ENCODE data around the gene PLEKHB1.

The PLEKHB1 gene

GRCh38 chr11:73647459-73648100, 1.2 kb downstream of the PLEKHB1 start:
- Histone ChIP-seq H3K36me3 (ENCODE audit: control insufficient read depth, insufficient read depth, low read length) (no peaks in the 10 kb centered on the region), H3K9me3 (ENCODE audit: control insufficient read depth, low read length) (no peaks in the 10 kb centered on the region), H3K79me2 (no peaks in the 10 kb centered on the region), H2AFZ (peak overlapping the region; percentile 19), H3K4me1 (no peaks in the 10 kb centered on the region), H3K27me3 (ENCODE audit: control insufficient read depth, insufficient read depth, low read length) (no peaks in the 10 kb centered on the region), H3K4me2 (ENCODE audit: low read length) (peak overlapping the region; percentile 68), H3K27ac (no peak overlapping the region), H3K4me3 (ENCODE audit: low read depth, low read length) (peak overlapping the region; percentile 54), H3K9ac (no peak overlapping the region)
- no peak for TF ChIP-seq CTCF (IDR thresholded peaks at IDR 0.05)

GRCh38 chr11:73648121-73648520, 1.7 kb downstream of the PLEKHB1 start:
- Histone ChIP-seq H3K9ac (no peak overlapping the region), H3K9me3 (ENCODE audit: control insufficient read depth, low read length) (no peaks in the 10 kb centered on the region)

GRCh38 chr11:73648571-73649046, 2.2 kb downstream of the PLEKHB1 start:
- no peaks in the 10 kb centered on the region for H3K9me3 ChIP-seq (ENCODE audit: control insufficient read depth, low read length)
- no peaks in the 10 kb centered on the region for H3K79me2 ChIP-seq
- H3K27ac ChIP-seq: no peak overlapping the region
- TF ChIP-seq CTCF (IDR thresholded peaks at IDR 0.05): no peak
- H3K4me1 ChIP-seq: no peaks in the 10 kb centered on the region
- H3K27me3 ChIP-seq (ENCODE audit: control insufficient read depth, insufficient read depth, low read length): no peaks in the 10 kb centered on the region
- no peak overlapping the region for H3K4me3 ChIP-seq (ENCODE audit: low read depth, low read length)
- H2AFZ ChIP-seq: no peak overlapping the region
- no peak overlapping the region for H3K4me2 ChIP-seq (ENCODE audit: low read length)
- no peak overlapping the region for H3K9ac ChIP-seq
- no peaks in the 10 kb centered on the region for H3K36me3 ChIP-seq (ENCODE audit: control insufficient read depth, insufficient read depth, low read length)

More at GRCh38 chr11:73648121-73648520, 1.7 kb downstream of the PLEKHB1 start:
- no peak for TF ChIP-seq CTCF (IDR thresholded peaks at IDR 0.05)
- Histone ChIP-seq H3K4me2 (ENCODE audit: low read length) (peak overlapping the region; percentile 68), H3K4me3 (ENCODE audit: low read depth, low read length) (peak overlapping the region; percentile 54), H3K36me3 (ENCODE audit: control insufficient read depth, insufficient read depth, low read length) (no peaks in the 10 kb centered on the region), H3K79me2 (no peaks in the 10 kb centered on the region), H3K4me1 (no peaks in the 10 kb centered on the region), H2AFZ (no peak overlapping the region), H3K27me3 (ENCODE audit: control insufficient read depth, insufficient read depth, low read length) (no peaks in the 10 kb centered on the region), H3K27ac (no peak overlapping the region)

GRCh38 chr11:73649206-73649605, 2.8 kb downstream of the PLEKHB1 start:
- Histone ChIP-seq H3K36me3 (ENCODE audit: control insufficient read depth, insufficient read depth, low read length) (no peaks in the 10 kb centered on the region), H3K27ac (no peak overlapping the region), H3K9me3 (ENCODE audit: control insufficient read depth, low read length) (no peaks in the 10 kb centered on the region), H3K79me2 (no peaks in the 10 kb centered on the region), H3K4me2 (ENCODE audit: low read length) (no peak overlapping the region), H3K9ac (no peak overlapping the region), H3K4me1 (no peaks in the 10 kb centered on the region), H3K27me3 (ENCODE audit: control insufficient read depth, insufficient read depth, low read length) (no peaks in the 10 kb centered on the region), H2AFZ (no peak overlapping the region), H3K4me3 (ENCODE audit: low read depth, low read length) (no peak overlapping the region)
- no peak for TF ChIP-seq CTCF (IDR thresholded peaks at IDR 0.05)

GRCh38 chr11:73650400-73650799, 4.0 kb downstream of the PLEKHB1 start:
- TF ChIP-seq CTCF (IDR thresholded peaks at IDR 0.05): no peak
- Histone ChIP-seq H2AFZ (no peak overlapping the region), H3K27ac (no peak overlapping the region), H3K36me3 (ENCODE audit: control insufficient read depth, insufficient read depth, low read length) (no peaks in the 10 kb centered on the region), H3K9me3 (ENCODE audit: control insufficient read depth, low read length) (no peaks in the 10 kb centered on the region), H3K4me2 (ENCODE audit: low read length) (no peak overlapping the region), H3K79me2 (no peaks in the 10 kb centered on the region), H3K9ac (no peak overlapping the region), H3K4me1 (no peaks in the 10 kb centered on the region), H3K27me3 (ENCODE audit: control insufficient read depth, insufficient read depth, low read length) (no peaks in the 10 kb centered on the region), H3K4me3 (ENCODE audit: low read depth, low read length) (no peak overlapping the region)

Measured in parathyroid adenoma (tissue), 2 donors.